Left ventricle myocardium inferior (tissue), 1 donor: Measurements from ENCODE around the gene ZNRF2. TPM values are rescaled to one million over a fixed set of nuclear protein-coding genes. Genes with fewer than 3 reads are reported as not detected.

Source experiments
- DNase-seq: peaks from one replicate; pipeline ENCODE4 v3.0.0-alpha.2; 2020
- H3K27ac ChIP-seq: fragments of 200-600 bp; replicated peaks from 2 replicates; pipeline ENCODE4 v1.8.0; 2021
- H3K27me3 ChIP-seq: fragments of 200-600 bp; 2 replicates; pipeline ENCODE4 v1.8.0; 2021; ENCODE audit warnings: low read depth
- H3K36me3 ChIP-seq: fragments of 200-600 bp; 2 replicates; pipeline ENCODE4 v1.8.0; 2021
- H3K4me1 ChIP-seq: fragments of 200-600 bp; 2 replicates; pipeline ENCODE4 v1.8.0; 2021
- H3K4me3 ChIP-seq: fragments of 200-600 bp; 2 replicates; pipeline ENCODE4 v1.8.0; 2021; ENCODE audit warnings: mild to moderate bottlenecking, moderate library complexity
- H3K9me3 ChIP-seq: fragments of 200-600 bp; replicated peaks from 2 replicates; pipeline ENCODE4 v1.8.0; 2021
- intact Hi-C: fragments of 100-400 bp; cut with micrococcal nuclease; formaldehyde crosslinking; loops from one replicate; pipeline ENCODE4 v1.11.0; 2022
- total RNA-seq: library from RNA; stranded (reverse); fragmentation: NEBNext Ultra II Directional; extraction: Animal tissue kit (Norgen Biotek cat#: 25700); gene quantifications from one replicate; pipeline ENCODE4 v1.2.1, GENCODE V29; 2021
- TF ChIP-seq, protein P1 (sequence below): fragments of 200-600 bp; IDR thresholded peaks from 2 replicates; pipeline ENCODE4 v1.8.0; 2021; ENCODE audit warnings: antibody characterized with exemption, mild to moderate bottlenecking, borderline replicate concordance
- donor health status: DM: no; HTN: yes; CAD: no; lungs with severe emphysema.

Gene ZNRF2
- total RNA-seq, 1 donor from 2014 or later, result 10.9 TPM

DNA sequence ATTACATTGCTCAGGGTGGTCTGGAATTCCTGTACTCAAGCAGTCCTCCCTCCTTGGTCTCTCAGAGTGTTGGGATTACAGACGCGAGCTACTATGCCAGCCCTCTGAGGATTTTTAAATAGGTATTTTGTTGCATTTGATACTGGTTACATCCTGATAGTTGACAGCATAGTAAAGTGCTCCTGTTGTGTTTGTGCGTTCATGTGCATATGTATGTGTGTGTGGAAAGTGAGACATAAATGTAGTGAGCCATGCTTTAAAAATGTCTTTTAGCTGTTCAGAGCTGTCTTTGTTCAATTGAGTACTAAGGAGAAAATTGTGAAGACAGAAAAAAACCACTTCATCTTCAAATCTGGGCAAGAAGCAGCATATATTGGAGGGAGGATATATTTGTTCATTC is 27.8 kb downstream of the ZNRF2 start:
- Histone ChIP-seq H3K4me3 (no peak overlapping the region), H3K36me3 (no peaks in the 10 kb centered on the region), H3K4me1 (peaks cover 3% of the 10 kb centered on the region), H3K27ac (no peak overlapping the region), H3K27me3 (no peaks in the 10 kb centered on the region), H3K9me3 (no peaks in the 10 kb centered on the region)
- intact Hi-C loops, result no loop called here
- TF ChIP-seq, protein P1, sequence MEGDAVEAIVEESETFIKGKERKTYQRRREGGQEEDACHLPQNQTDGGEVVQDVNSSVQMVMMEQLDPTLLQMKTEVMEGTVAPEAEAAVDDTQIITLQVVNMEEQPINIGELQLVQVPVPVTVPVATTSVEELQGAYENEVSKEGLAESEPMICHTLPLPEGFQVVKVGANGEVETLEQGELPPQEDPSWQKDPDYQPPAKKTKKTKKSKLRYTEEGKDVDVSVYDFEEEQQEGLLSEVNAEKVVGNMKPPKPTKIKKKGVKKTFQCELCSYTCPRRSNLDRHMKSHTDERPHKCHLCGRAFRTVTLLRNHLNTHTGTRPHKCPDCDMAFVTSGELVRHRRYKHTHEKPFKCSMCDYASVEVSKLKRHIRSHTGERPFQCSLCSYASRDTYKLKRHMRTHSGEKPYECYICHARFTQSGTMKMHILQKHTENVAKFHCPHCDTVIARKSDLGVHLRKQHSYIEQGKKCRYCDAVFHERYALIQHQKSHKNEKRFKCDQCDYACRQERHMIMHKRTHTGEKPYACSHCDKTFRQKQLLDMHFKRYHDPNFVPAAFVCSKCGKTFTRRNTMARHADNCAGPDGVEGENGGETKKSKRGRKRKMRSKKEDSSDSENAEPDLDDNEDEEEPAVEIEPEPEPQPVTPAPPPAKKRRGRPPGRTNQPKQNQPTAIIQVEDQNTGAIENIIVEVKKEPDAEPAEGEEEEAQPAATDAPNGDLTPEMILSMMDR, result no peak
- no peak for DNase-seq

DNA sequence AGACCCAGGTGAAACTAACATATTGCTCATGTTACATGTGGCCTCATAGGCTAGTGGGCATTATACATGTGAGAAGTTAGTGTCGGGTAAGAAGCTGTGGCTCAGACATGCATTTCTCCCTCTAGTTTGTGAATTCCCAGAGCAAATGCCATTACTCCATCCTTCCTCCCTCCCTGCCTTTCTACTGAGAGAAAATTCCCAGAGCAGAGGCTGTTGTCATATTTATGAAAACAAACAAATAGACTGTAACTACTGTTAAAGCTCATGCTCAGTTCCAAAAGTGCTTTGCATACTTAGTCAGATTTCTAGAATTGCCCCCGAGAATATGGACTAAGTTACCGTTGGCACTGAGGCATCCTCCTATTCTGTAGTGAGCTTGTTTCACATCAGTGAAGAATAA is 29.0 kb downstream of the ZNRF2 start:
- Histone ChIP-seq H3K27ac (no peak overlapping the region), H3K9me3 (no peaks in the 10 kb centered on the region), H3K27me3 (no peaks in the 10 kb centered on the region), H3K4me1 (peaks cover 12% of the 10 kb centered on the region), H3K36me3 (no peaks in the 10 kb centered on the region), H3K4me3 (no peak overlapping the region)
- no peak for DNase-seq
- intact Hi-C loops, result no loop called here
- TF ChIP-seq, protein P1, result no peak

DNA sequence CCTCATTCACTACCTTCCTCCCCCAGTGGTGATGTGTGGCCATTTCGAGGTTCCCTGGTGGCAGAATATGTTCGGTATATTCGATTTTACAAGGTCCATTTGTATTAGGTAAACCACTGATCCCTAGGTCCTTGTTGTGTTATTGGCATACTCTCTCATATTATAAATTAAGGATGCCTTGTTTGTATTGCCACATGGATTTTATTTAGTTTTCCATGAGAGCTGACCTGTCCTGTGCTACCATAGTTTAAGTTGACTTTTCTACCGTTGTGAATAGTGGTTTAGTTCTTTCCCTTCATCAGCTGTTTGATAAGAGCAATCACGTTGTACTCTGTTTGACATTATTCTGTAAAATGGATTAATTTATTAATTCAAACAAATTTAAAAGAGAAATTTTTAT is 29.4 kb downstream of the ZNRF2 start:
- no peaks in the 10 kb centered on the region for H3K36me3 ChIP-seq
- TF ChIP-seq, protein P1, result no peak
- no peaks in the 10 kb centered on the region for H3K9me3 ChIP-seq
- no peak for DNase-seq
- no peak overlapping the region for H3K4me3 ChIP-seq
- no peak overlapping the region for H3K27ac ChIP-seq
- peaks cover 15% of the 10 kb centered on the region for H3K4me1 ChIP-seq
- H3K27me3 ChIP-seq, result no peaks in the 10 kb centered on the region
- intact Hi-C loops, result no loop called here

DNA sequence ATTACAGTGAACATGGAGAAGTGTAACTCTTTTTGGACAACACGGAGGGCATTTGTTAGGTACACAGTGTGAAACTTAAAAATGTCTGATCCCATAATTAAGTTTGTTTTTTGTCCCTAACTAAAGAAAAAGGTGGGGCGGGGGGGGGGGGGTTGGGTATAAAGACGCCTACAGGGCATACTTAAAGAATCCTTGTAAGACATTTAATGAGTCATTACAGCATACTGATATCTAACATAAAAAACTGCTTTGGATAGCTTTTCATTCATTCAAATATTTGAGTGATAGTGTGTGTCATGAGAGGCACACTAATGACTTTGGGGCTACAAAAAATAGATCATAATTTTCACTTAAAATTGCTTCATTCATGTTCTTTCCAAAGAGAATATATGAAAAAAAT is 31.2 kb downstream of the ZNRF2 start:
- H3K4me3 ChIP-seq, result no peak overlapping the region
- H3K27me3 ChIP-seq, result no peaks in the 10 kb centered on the region
- no peaks in the 10 kb centered on the region for H3K9me3 ChIP-seq
- DNase-seq, result no peak
- H3K27ac ChIP-seq, result no peak overlapping the region
- intact Hi-C loops, result no loop called here
- H3K4me1 ChIP-seq, result peaks cover 18% of the 10 kb centered on the region
- H3K36me3 ChIP-seq, result no peaks in the 10 kb centered on the region
- TF ChIP-seq, protein P1, result no peak

DNA sequence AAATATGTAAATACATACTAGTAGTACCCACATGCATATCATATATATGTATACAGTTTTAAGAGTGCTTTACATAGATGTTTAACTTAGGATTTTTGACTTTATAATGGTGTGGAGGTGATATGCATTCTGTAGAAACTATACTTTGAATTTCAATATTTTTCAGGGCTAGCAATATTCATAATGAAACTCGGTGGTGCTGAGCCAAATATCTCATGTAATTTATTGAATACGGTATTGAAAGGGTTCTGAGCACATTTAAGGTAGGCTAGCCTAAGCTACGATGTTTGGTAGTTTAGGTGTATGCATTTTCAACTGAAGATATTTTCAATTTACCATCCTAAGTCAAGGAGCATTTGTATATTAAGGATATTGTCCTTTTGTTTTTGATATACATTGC is 36.0 kb downstream of the ZNRF2 start:
- Histone ChIP-seq H3K27me3 (no peaks in the 10 kb centered on the region), H3K4me3 (no peak overlapping the region), H3K27ac (no peak overlapping the region), H3K36me3 (peaks cover 3% of the 10 kb centered on the region), H3K9me3 (no peaks in the 10 kb centered on the region), H3K4me1 (peaks cover 37% of the 10 kb centered on the region)
- no peak for DNase-seq
- intact Hi-C loops, result no loop called here
- TF ChIP-seq, protein P1, result no peak
